ENCODE measurements around the gene TADA1. TPM values are rescaled to one million over a fixed set of nuclear protein-coding genes. Genes with fewer than 3 reads are reported as not detected.
"Not testable (repeated sequence)": the region's sequence is repeated elsewhere in the genome, so short reads cannot be mapped to it uniquely, and the experiment has no call there.

The TADA1 gene
- total RNA-seq, 1 experiment from 2014 or later = 15.1 TPM

- no peak for DNase-seq (ENCODE audit: low read depth)
These were observed 13.7 kb upstream of the TADA1 start for GRCh38 chr1:166889776-166890175.

DNA sequence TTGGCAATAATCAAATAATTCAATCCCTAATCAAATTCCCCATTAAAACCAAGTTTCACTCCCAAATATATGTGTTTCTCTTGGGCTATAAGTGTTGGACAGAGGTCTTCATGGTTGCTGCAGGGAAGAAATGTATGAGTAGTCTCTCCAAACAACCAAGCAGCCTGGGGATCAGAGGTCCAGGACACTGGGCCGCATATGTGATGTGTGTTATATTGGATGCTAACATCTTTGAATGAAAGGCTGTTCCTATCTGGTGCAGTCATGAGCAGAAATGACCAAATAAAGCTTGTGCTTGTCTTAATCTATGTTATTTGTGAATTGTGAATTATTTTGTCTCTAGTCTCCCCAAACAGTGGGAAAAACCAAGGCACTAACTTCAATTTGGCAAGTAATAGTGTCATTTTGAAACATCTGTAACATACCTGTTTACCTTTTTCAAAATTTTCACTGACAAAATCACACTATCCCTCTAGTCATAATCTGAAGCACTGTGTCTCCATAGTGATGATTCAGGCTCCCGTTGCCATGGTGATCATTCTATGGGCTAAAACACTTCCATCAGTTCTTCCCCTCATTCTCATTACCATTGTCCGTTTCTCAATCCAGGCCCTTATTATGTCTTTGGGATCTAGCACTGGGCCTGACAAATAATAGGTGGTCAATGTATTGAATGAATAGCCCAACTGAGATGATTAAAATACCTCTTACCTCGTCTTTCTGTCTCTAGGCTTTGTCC lies 12.5 kb upstream of the TADA1 start:
- peak; percentile 35 for DNase-seq (ENCODE audit: low read depth)

DNA sequence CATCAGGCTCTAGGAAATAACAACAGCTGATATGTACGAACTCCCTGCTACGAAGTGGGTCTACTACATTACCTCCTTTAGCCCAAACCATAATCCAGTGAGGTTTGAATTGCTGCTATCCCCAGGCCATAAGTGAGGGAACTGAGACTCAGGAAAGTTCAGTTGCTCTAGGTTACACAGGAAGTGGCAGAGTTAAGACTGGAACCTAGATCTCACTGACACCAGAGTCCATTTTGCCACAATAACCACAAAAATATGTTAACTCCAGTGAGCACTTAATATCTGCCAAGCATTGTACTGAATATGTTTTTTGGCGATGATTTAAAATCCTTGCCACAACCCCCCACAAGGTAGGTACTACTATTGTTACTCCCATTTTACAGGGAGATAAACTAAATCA lies 8.9 kb upstream of the TADA1 start:
- DNase-seq (ENCODE audit: low read depth) = no peak

GRCh38 chr1:166884040-166884642 lies 8.1 kb upstream of the TADA1 start:
- peak; percentile 38 for DNase-seq (ENCODE audit: low read depth)

- DNase-seq (ENCODE audit: low read depth) = no peak
These were observed 6.8 kb upstream of the TADA1 start for GRCh38 chr1:166882893-166883292.

DNA sequence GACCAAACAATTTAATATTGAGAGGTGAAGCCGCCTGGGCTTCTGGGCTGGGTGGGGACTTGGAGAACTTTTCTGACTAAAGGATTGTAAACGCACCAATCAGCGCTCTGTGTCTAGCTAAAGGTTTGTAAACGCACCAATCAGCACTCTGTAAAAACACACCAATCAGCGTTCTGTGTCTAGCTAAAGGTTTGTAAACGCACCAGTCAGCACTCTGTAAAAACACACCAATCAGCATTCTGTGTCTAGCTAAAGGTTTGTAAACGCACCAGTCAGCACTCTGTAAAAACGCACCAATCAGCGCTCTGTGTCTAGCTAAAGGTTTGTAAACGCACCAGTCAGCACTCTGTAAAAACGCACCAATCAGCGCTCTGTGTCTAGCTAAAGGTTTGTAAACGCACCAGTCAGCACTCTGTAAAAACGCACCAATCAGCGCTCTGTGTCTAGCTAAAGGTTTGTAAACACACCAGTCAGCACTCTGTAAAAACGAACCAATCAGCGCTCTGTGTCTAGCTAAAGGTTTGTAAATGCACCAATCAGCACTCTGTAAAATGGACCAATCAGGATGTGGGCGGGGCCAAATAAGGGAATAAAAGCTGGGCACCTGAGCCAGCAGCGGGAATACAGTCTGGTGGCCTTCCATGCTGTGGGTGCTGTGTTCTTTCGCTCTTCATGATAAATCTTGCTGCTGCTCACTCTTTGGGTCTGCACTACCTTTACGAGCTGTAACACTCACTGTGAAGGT lies 2.3 kb upstream of the TADA1 start:
- DNase-seq (ENCODE audit: low read depth) = not testable (repeated sequence)

- no peak for DNase-seq (ENCODE audit: low read depth)
These were observed 425 bp upstream of the TADA1 start for GRCh38 chr1:166876540-166876838.

GRCh38 chr1:166875302-166875733 lies 746 bp downstream of the TADA1 start:
- DNase-seq (ENCODE audit: low read depth) = no peak

DNA sequence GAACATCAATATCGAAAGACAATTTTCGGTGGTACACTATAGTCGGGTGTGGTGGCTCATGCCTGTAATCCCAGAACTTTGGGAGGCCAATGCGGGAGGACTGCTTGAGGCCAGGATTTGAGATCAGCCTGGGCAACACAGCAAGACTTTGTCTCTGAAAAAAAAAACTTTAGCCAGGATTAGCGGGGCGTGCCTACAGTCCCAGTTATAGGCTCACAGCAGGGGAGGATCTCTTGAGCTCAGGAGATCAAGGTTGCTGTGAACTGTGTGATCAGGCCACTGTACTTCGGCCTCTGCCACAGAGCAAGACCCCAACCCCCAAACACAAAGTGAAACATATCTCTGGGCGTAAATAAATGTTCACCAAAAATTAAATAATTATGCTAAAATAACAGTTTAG lies 1.6 kb downstream of the TADA1 start:
- DNase-seq (ENCODE audit: low read depth) = no peak

DNA sequence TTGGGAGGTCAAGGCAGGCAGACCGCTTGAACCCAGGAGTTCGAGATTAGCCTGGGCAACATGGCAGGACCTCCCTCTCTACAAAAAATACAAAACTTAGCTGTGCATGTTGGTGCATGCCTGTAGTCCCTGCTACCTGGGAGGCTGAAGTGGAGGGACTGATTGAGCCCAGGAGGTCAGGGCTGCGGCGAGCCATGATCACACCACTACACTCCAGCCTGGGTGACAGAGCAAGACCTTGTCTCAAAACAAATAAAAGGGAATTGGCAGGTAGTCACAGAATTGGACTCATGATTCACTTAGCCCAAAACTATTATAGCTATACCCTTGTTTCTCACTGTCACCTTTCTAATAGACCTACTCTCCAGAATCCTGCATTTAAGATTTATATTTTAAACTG lies 5.5 kb downstream of the TADA1 start:
- no peak for DNase-seq (ENCODE audit: low read depth)

DNA sequence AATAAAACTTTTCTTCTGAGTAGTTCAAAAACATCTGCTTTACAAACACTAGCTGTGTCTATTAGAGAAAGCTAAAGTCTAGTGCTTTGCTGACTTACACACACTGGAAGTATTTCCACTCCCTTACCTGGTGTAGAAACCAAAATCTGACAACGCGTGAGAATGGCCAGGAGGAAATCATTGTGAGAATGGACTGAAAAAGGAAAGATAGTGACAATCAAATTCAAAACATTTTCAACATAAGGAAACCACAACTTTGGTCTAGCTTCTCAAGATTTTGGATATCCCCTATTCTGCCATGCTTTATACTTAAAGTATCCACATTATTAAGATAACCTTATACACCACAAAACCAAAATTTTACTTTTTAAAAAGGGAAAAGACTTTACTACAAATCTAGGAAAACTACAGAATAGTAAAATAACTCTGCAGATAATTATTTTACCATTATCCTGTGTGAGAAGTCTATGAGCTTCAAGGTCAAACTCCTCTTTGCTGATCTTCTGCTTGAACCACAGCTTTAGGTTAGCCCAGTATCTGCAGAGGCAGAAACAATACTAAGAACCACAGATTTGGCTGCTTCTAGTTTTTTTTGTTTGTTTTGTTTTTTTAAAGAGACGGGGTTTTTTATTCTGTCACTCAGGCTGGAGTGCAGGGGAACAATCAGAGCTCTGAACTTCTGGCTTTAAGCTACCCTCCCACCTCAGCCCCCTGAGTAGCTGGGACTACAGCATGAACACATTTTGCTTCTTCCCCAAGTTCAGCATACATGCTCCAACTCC lies 6.6 kb downstream of the TADA1 start:
- no peak for DNase-seq (ENCODE audit: low read depth)

DNA sequence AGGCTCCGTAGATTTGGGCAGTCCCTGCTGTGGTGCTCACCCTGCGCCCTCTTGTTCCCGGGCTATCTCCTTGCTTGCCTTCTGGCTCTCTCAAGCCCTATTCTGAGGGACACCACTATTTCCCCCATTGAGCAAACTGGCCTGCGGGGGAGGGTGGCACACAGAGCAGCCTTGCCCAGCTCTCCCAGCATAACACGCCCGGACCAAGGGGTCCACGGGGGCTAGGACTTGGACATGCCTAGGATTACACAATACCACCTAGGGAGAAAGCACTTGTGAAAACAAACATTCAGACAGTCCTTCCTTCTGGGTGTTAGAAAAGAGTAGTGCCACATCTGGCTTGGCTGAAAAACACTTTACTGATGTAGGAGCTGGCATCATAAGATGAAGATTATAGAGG lies 7.4 kb downstream of the TADA1 start:
- no peak for DNase-seq (ENCODE audit: low read depth)

DNA sequence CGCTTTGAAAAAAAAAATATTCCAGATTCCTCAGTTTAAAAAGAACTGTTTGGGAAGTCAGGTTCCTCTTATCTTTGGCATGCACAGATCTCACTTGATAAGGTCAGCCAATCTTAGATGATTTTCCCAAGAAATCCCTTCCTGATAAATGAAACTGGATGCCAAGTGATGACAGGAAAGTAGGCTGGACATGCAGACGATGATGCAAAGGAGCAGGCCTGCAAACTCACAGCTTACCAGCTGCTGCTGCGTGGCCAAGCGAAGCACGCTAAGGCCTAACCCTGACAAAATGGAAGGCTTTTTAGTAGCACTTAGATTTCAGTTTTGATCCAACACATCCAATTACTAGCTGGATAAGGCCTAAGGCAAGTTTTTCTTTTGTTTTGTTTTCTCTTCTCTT lies 10.1 kb downstream of the TADA1 start:
- DNase-seq (ENCODE audit: low read depth) = no peak

GRCh38 chr1:166859597-166859996 lies 16.5 kb downstream of the TADA1 start:
- no peak for DNase-seq (ENCODE audit: low read depth)

- no peak for DNase-seq (ENCODE audit: low read depth)
These were observed 17.2 kb downstream of the TADA1 start for GRCh38 chr1:166858726-166859419.

DNA sequence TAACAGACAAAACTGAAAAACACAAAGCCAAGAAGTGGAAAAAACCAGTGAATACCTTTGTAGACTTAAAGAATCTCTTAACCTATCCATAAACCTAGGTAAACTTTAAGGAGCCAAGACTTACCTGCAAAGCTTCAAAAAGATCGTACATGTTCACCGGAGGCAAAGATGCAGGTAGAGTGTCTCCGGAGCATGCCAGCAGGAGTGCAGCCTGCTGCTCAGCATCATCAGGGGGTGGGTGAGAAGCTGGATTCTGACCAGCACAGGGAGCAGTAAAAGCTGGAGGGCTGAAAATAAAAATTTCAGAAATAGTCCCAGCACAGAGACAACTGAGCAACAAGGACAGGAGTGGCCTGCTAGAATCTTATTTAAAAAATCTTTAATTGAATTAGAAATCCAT lies 18.1 kb downstream of the TADA1 start:
- DNase-seq (ENCODE audit: low read depth) = no peak

DNA sequence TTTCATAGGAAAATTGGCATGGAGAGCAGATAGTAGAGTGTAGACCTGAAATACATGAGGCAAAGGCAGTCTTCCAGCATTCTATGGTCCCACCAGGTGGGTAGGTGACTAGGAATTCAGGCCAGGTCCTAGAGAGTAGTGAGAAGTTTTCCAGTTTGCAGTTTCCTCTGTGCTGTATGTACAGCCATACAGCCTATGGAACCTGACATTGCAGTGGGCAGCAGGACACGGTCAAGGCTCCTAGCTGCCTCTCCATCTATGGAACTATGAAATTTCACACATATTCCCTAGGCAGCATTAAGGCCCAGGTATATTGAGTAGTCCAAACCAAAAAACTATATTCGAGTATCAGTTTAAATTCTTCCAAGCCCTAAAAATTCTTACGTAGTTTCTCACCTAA lies 20.5 kb downstream of the TADA1 start:
- DNase-seq (ENCODE audit: low read depth) = no peak

DNA sequence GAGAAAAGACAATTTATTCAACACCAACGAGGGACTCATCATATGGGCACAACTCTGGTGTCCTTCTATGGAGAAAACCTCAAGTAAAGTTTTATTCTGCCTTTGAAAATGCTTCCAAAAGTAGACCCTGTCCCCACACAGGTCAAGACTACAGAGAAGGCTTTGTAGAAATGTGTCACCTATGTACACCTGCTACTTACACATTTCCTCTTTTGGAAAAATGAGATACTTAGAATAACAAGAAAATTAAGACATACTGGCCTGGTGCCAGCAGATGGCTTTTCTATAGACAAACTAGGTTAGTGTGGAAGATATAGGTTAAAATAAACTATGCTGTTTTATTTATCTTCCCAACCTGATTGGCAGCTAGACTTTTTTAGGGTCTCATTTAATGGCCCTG lies 23.1 kb downstream of the TADA1 start:
- no peak for DNase-seq (ENCODE audit: low read depth)

GRCh38 chr1:166849135-166849534 lies 26.9 kb downstream of the TADA1 start:
- DNase-seq (ENCODE audit: low read depth) = no peak

DNA sequence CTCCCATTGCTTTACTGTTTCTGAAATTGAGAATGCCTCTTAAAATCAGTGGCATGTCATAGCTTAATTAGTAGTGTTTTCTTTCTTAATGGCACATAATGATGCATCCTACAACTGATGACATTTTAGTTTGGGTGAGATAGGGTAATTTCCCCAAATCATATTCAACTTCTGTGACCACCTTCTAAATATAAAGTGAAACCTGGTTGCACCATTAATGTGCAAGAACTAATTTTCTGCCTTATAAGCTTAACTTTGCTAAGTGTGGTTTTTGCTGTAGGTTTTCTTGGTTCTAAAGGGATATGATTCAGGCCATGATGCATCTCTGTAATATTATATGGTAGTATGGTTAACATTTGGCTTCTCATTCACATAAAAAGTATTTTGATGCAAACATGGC lies 27.9 kb downstream of the TADA1 start:
- no peak for DNase-seq (ENCODE audit: low read depth)

- DNase-seq (ENCODE audit: low read depth) = no peak
These were observed 31.3 kb downstream of the TADA1 start for GRCh38 chr1:166844791-166845190.
